GM18951 (cell line): ENCODE results near the gene GABRR3.

Experiments
- POLR2A ChIP-seq: IDR thresholded peaks from 4 replicates; pipeline ENCODE4 v1.6.1; 2011; ENCODE audit warnings: mild to moderate bottlenecking; ENCODE audit not compliant: insufficient read length, insufficient read depth; ENCODE audit errors: extremely low read depth
- in situ Hi-C: fragments of 300-500 bp; cut with MboI; formaldehyde crosslinking; loops from one replicate; pipeline ENCODE4 v1.12.0; 2022; ENCODE audit warnings: low sequenced_read_pairs, mixed read lengths, inconsistent platforms; ENCODE audit not compliant: unreplicated experiment

Gene GABRR3

GRCh38 chr3:98035208-98035607 lies at the start of gene GABRR3:
TSS of gene GABRR3 (minus strand) at chr3:98035315. CDS start at chr3:98034987, 328 bp downstream.
- in situ Hi-C loops, result loop anchor here (10.0 to 25.0 kb wide), 3 partner anchors 300 to 777 kb away; partner anchors contain the start of gene CPOX
- no peak for TF ChIP-seq POLR2A

- no peak for TF ChIP-seq POLR2A
- in situ Hi-C loops, result no loop called here
Observed at GRCh38 chr3:98073486-98073885, 38.4 kb upstream of the GABRR3 start.

GRCh38 chr3:98070840-98071239 lies 35.7 kb upstream of the GABRR3 start:
- in situ Hi-C loops, result no loop called here
- no peak for TF ChIP-seq POLR2A

GRCh38 chr3:98068824-98069223 lies 33.7 kb upstream of the GABRR3 start:
- in situ Hi-C loops, result no loop called here
- no peak for TF ChIP-seq POLR2A

GRCh38 chr3:98058244-98058960 lies 23.3 kb upstream of the GABRR3 start:
- no peak for TF ChIP-seq POLR2A
- in situ Hi-C loops, result no loop called here

- in situ Hi-C loops, result no loop called here
- no peak for TF ChIP-seq POLR2A
Observed at GRCh38 chr3:98057631-98058030, 22.5 kb upstream of the GABRR3 start.

- TF ChIP-seq POLR2A, result no peak
- in situ Hi-C loops, result no loop called here
Observed at GRCh38 chr3:98056035-98056434, 20.9 kb upstream of the GABRR3 start.

- in situ Hi-C loops, result loop anchor here (25.0 kb wide), 2 partner anchors 538 to 763 kb away; partner anchors contain the start of gene CPOX
- no peak for TF ChIP-seq POLR2A
Observed at GRCh38 chr3:98049271-98049670, 14.2 kb upstream of the GABRR3 start.

- TF ChIP-seq POLR2A, result no peak
- in situ Hi-C loops, result loop anchor here (25.0 kb wide), 2 partner anchors 539 to 764 kb away; partner anchors contain the start of gene CPOX
Observed at GRCh38 chr3:98048586-98048985, 13.5 kb upstream of the GABRR3 start.

- in situ Hi-C loops, result loop anchor here (25.0 kb wide), 2 partner anchors 546 to 771 kb away; partner anchors contain the start of gene CPOX
Observed at GRCh38 chr3:98041350-98041749, 6.2 kb upstream of the GABRR3 start.

GRCh38 chr3:98039322-98040024 lies 4.4 kb upstream of the GABRR3 start:
- no peak for TF ChIP-seq POLR2A
- in situ Hi-C loops, result loop anchor here (10.0 to 25.0 kb wide), 3 partner anchors 295 to 773 kb away; partner anchors contain the start of gene CPOX

More at GRCh38 chr3:98041350-98041749, 6.2 kb upstream of the GABRR3 start:
- no peak for TF ChIP-seq POLR2A

- in situ Hi-C loops, result loop anchor here (10.0 to 25.0 kb wide), 3 partner anchors 296 to 773 kb away; partner anchors contain the start of gene CPOX
- no peak for TF ChIP-seq POLR2A
Observed at GRCh38 chr3:98038876-98039275, 3.8 kb upstream of the GABRR3 start.

- in situ Hi-C loops, result loop anchor here (10.0 to 25.0 kb wide), 3 partner anchors 297 to 774 kb away; partner anchors contain the start of gene CPOX
- no peak for TF ChIP-seq POLR2A
Observed at GRCh38 chr3:98038286-98038685, 3.2 kb upstream of the GABRR3 start.
